Measurements from ENCODE around the gene TANC1.

Gene TANC1

GRCh38 chr2:159179096-159179495 lies 210.7 kb downstream of the TANC1 start:
- H3K4me3 ChIP-seq (ENCODE audit: low read depth, low read length) = no peak overlapping the region
- no peak for TF ChIP-seq CTCF (IDR thresholded peaks at IDR 0.05; ENCODE audit: borderline replicate concordance, insufficient read depth, low read depth, low read length)

- no peak for TF ChIP-seq CTCF (IDR thresholded peaks at IDR 0.05; ENCODE audit: borderline replicate concordance, insufficient read depth, low read depth, low read length)
- no peak overlapping the region for H3K4me3 ChIP-seq (ENCODE audit: low read depth, low read length)
These were observed 211.3 kb downstream of the TANC1 start for GRCh38 chr2:159179696-159180095.

- TF ChIP-seq CTCF (IDR thresholded peaks at IDR 0.05; ENCODE audit: borderline replicate concordance, insufficient read depth, low read depth, low read length) = no peak
- H3K4me3 ChIP-seq (ENCODE audit: low read depth, low read length) = no peak overlapping the region
These were observed 214.9 kb downstream of the TANC1 start for GRCh38 chr2:159183346-159183745.

GRCh38 chr2:159185401-159186130 lies 217.1 kb downstream of the TANC1 start:
- TF ChIP-seq CTCF (IDR thresholded peaks at IDR 0.05; ENCODE audit: borderline replicate concordance, insufficient read depth, low read depth, low read length) = peak; percentile 78
- no peak overlapping the region for H3K4me3 ChIP-seq (ENCODE audit: low read depth, low read length)

GRCh38 chr2:159186462-159186861 lies 218.0 kb downstream of the TANC1 start:
- H3K4me3 ChIP-seq (ENCODE audit: low read depth, low read length) = no peak overlapping the region
- TF ChIP-seq CTCF (IDR thresholded peaks at IDR 0.05; ENCODE audit: borderline replicate concordance, insufficient read depth, low read depth, low read length) = no peak

GRCh38 chr2:159187106-159187505 lies 218.7 kb downstream of the TANC1 start:
- H3K4me3 ChIP-seq (ENCODE audit: low read depth, low read length) = no peak overlapping the region
- no peak for TF ChIP-seq CTCF (IDR thresholded peaks at IDR 0.05; ENCODE audit: borderline replicate concordance, insufficient read depth, low read depth, low read length)

GRCh38 chr2:159188449-159188848 lies 220.0 kb downstream of the TANC1 start:
- H3K4me3 ChIP-seq (ENCODE audit: low read depth, low read length) = no peak overlapping the region
- TF ChIP-seq CTCF (IDR thresholded peaks at IDR 0.05; ENCODE audit: borderline replicate concordance, insufficient read depth, low read depth, low read length) = no peak

All from GM12875 (cell line).